Keratinocyte (primary cell): ENCODE data around the gene MRPS11.

Experiments used
- EZH2 ChIP-seq: IDR thresholded peaks from one replicate; pipeline ENCODE4 v1.6.1; 2012; ENCODE audit warnings: inconsistent platforms, mild to moderate bottlenecking, low read length, moderate library complexity
- TF ChIP-seq, protein P1 (sequence below), 3 experiments: IDR thresholded peaks in 1 of 3; conservative IDR thresholded peaks in 1 of 3; optimal IDR thresholded peaks in 1 of 3; 2 replicates in 2 of 3; 3 replicates in 1 of 3; pipeline versions ENCODE3 to v1.5.1; 2011; ENCODE audit warnings: low read length in 3 of 3, mild to moderate bottlenecking in 3 of 3, moderate library complexity in 2 of 3, control low read depth in 1 of 3, inconsistent platforms in 1 of 3; ENCODE audit not compliant: insufficient read depth in 2 of 3; ENCODE audit errors: extremely low read depth in 1 of 3

DNA sequence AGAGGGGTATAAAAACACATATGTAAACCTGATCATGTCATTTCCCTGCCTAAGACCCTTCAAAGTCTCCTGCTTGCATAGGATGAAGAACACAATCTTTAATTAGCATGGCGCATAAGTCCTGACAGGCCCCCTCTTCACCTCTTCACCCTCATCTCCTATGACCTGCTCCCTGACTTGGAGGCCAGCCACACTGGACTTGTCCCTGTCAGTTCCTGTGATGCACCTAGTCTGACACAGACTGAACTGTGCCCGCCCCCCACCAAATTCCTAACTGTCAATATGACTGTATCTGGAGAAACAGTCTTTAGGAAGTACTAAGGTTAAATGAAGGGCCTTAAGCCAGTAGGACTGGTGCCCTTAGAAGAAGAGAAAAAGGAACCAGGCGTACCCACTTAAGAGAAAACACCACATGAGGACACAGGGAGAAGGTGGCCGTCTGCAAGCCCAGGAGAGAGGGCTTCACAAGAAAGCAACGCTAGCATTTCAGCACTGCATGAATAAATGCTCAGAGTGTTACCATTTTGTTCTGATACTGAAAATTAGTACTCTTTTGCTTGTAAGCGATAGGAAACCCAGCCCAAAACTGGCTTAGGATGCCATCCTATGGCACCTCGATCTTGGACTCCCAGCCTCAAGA lies 34.3 kb upstream of the MRPS11 start:
- TF ChIP-seq, protein P1, sequence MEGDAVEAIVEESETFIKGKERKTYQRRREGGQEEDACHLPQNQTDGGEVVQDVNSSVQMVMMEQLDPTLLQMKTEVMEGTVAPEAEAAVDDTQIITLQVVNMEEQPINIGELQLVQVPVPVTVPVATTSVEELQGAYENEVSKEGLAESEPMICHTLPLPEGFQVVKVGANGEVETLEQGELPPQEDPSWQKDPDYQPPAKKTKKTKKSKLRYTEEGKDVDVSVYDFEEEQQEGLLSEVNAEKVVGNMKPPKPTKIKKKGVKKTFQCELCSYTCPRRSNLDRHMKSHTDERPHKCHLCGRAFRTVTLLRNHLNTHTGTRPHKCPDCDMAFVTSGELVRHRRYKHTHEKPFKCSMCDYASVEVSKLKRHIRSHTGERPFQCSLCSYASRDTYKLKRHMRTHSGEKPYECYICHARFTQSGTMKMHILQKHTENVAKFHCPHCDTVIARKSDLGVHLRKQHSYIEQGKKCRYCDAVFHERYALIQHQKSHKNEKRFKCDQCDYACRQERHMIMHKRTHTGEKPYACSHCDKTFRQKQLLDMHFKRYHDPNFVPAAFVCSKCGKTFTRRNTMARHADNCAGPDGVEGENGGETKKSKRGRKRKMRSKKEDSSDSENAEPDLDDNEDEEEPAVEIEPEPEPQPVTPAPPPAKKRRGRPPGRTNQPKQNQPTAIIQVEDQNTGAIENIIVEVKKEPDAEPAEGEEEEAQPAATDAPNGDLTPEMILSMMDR (optimal IDR thresholded peaks at IDR 0.05 in 1 of 3, IDR thresholded peaks at IDR 0.05 in 1 of 3, conservative IDR thresholded peaks at IDR 0.05 in 1 of 3; ENCODE audit: extremely low read depth in 1 of 3, insufficient read depth in 2 of 3, low read length in 3 of 3) = no peak
- TF ChIP-seq EZH2 = no peak
